Measurements from ENCODE around the gene CST9L.

Gene CST9L

DNA sequence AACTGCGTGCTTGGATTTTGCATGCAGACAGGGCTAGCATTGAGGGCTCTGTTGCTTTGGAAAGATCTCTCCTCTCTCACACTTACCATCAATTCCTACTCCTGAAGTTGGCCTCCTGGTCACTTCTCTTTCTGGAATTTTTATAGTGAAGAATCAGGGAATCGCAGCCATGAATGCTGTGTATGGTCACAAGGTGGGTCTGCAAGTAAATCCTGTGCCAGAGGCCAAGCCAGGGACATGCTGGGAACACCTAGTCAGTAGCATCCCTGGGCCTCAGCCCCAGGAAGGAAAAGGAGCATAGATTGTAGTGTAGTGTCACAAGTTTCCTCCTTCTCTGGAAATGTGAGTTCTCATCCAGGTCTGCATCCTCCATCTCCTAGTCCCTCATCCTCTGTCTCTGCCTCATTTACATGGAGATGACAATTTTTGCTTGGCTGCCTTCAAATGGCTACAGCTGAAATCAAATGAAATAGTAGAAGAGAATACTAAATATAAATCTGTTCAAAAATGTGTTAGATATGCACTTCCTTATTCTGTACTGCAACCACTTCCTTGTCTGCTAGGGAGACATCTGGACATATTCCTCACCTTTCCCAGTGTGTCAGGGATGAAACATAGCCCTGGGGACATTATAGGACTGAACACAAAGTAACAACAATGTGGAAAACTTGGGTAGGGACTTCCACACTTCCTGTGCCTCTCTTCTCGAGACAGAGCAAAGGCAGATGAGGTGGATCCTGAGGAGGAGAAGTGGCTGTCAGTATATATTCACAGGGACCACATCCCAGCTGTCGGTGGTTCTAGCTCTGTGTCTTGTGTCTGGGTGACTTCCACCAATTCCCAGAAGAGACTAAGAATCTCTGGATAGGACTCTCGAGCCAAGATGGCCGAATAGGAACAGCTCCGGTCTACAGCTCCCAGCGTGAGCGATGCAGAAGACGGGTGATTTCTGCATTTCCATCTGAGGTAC, 20.4 kb upstream of the CST9L start:
- no peak for TF ChIP-seq POLR2AphosphoS5 (IDR thresholded peaks at IDR 0.05; ENCODE audit: low read depth, low read length)
- TF ChIP-seq REST (IDR thresholded peaks at IDR 0.05; ENCODE audit: insufficient read depth in 1 of 2, low read depth in 2 of 2, low read length in 2 of 2): no peak
- TF ChIP-seq FOXP2 (optimal IDR thresholded peaks at IDR 0.05; ENCODE audit: borderline replicate concordance, extremely low read depth, extremely low read length, insufficient read depth): no peak
- TF ChIP-seq SIN3A (IDR thresholded peaks at IDR 0.05; ENCODE audit: borderline replicate concordance, insufficient read depth, low read length): no peak
- TF ChIP-seq TAF1 (IDR thresholded peaks at IDR 0.05; ENCODE audit: borderline replicate concordance, insufficient read depth, low read length): no peak

GRCh38 chr20:23587631-23588030, 19.3 kb upstream of the CST9L start:
- TF ChIP-seq FOXP2 (optimal IDR thresholded peaks at IDR 0.05; ENCODE audit: borderline replicate concordance, extremely low read depth, extremely low read length, insufficient read depth): no peak
- no peak for TF ChIP-seq POLR2AphosphoS5 (IDR thresholded peaks at IDR 0.05; ENCODE audit: low read depth, low read length)
- no peak for TF ChIP-seq TAF1 (IDR thresholded peaks at IDR 0.05; ENCODE audit: borderline replicate concordance, insufficient read depth, low read length)
- no peak for TF ChIP-seq REST (IDR thresholded peaks at IDR 0.05; ENCODE audit: insufficient read depth in 1 of 2, low read depth in 2 of 2, low read length in 2 of 2)
- no peak for TF ChIP-seq SIN3A (IDR thresholded peaks at IDR 0.05; ENCODE audit: borderline replicate concordance, insufficient read depth, low read length)

GRCh38 chr20:23586735-23587525, 18.6 kb upstream of the CST9L start:
- TF ChIP-seq REST (IDR thresholded peaks at IDR 0.05; ENCODE audit: insufficient read depth in 1 of 2, low read depth in 2 of 2, low read length in 2 of 2) (no peak), TAF1 (IDR thresholded peaks at IDR 0.05; ENCODE audit: borderline replicate concordance, insufficient read depth, low read length) (no peak), FOXP2 (optimal IDR thresholded peaks at IDR 0.05; ENCODE audit: borderline replicate concordance, extremely low read depth, extremely low read length, insufficient read depth) (no peak), SIN3A (IDR thresholded peaks at IDR 0.05; ENCODE audit: borderline replicate concordance, insufficient read depth, low read length) (no peak), POLR2AphosphoS5 (IDR thresholded peaks at IDR 0.05; ENCODE audit: low read depth, low read length) (no peak)

- no peak for TF ChIP-seq TAF1 (IDR thresholded peaks at IDR 0.05; ENCODE audit: borderline replicate concordance, insufficient read depth, low read length)
- TF ChIP-seq POLR2AphosphoS5 (IDR thresholded peaks at IDR 0.05; ENCODE audit: low read depth, low read length): no peak
- TF ChIP-seq SIN3A (IDR thresholded peaks at IDR 0.05; ENCODE audit: borderline replicate concordance, insufficient read depth, low read length): no peak
- no peak for TF ChIP-seq REST (IDR thresholded peaks at IDR 0.05; ENCODE audit: insufficient read depth in 1 of 2, low read depth in 2 of 2, low read length in 2 of 2)
- no peak for TF ChIP-seq FOXP2 (optimal IDR thresholded peaks at IDR 0.05; ENCODE audit: borderline replicate concordance, extremely low read depth, extremely low read length, insufficient read depth)
Observed at GRCh38 chr20:23585808-23586734, 17.8 kb upstream of the CST9L start.
